GM19468 (cell line): ENCODE data around the gene TMEM207.
"Not testable (repeated sequence)": the region's sequence is repeated elsewhere in the genome, so short reads cannot be mapped to it uniquely, and the experiment has no call there.

Experiments
- ATAC-seq: cut with Tn5 transposase; IDR thresholded peaks from one replicate; pipeline ENCODE4 v1.9.1; 2021; ENCODE audit warnings: mild to moderate bottlenecking, moderate library complexity, moderate number of reproducible peaks; ENCODE audit not compliant: unreplicated experiment; ENCODE audit errors: extremely low read depth

Gene TMEM207

DNA sequence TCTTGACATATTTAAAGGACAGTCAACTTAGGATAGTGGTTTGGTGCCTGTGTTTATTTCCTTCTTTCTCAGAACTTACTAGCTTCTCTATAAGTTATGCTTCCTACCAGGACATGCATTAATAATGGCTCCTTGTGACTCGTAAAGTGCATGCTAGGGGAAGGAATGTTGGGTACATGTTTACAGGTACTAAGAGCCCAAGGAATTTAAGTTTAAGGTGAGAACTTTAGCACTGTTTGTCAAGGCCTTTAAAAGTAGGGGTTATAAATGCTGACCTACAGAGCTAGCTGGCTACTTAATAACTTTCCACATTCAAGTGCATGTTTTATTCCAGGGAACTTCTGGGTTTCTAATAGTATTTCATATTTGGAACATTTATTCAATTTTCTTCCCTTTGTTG lies at the start of gene TMEM207:
TMEM207 (minus strand) TSS at position 101 of the 400 bp plus-strand sequence; CDS start at position 9, 92 bp downstream.
- ATAC-seq, result no peak

DNA sequence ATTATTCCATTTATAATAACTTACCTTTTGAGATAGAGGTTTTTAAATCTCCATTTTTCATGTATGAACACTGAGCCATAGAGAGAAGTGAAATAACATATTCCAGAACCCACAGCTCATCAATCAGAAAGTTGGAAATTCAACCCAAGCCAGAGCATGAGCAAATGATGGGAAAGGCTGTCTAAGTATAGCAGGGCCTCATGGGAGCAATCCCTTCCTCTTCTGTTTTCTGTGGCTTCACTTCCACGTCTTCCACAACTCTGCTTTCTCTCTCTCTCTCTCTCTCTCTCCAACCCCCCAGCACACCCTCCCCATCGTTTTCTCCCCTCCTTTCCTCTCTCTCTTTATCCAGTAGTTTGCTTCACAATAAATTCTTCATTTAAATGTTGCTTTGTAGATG lies 49.4 kb upstream of the TMEM207 start:
- ATAC-seq, result no peak

DNA sequence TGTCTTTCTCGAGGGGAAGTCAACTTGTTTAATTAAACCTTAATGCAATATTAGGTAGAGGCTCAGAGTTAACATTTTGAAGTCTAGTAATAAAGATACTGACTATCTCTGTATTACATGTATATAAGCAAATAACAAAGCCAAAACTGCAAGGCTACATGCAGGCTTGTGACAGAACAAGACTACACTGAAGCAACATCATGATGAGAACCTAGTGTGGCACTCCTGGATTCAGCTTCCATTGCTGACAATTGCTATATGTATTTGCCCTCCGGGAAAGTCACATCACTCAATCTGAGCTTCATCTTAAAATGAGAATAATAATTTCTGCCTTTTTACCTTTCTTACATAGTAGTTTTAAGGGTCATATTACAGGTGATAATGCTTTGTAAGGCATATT lies 48.6 kb upstream of the TMEM207 start:
- ATAC-seq, result no peak

DNA sequence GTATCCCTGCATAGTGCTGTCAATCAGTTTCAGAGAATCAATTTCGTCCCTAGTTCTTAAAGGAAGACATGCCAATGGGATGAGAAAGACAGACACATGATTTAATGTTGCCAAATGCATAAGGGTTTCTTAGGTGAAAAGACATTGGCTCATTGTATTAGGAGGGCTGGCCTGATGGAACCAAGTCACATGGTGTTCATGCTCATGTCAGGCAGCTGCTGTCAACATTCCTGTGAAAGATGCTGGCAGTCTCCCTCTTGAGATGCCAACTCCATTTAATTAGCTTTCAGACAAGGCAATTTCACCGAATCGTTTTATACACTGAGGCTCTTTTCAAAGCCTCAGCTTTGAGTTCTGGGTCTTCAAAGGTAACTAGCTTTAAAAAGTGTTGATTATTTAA lies 48.1 kb upstream of the TMEM207 start:
- no peak for ATAC-seq

DNA sequence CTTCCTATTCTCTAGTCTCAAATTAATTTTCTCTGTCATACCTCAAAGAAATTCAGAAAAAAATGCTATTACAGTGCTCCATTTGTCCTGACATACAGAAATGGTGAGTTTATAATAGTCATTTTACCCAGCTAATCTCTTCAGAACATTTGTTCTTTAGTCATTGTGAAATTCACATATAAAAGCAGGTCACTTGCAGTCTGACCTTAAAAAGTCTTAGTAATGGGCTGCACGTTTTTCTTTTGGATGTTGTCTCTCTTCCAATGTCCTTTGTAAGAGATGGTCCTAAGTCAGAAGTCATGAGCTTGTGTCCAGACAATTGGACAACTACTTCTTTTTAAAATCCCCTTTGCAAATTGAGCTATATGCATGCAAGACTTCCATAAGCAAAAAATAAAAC lies 47.2 kb upstream of the TMEM207 start:
- no peak for ATAC-seq

DNA sequence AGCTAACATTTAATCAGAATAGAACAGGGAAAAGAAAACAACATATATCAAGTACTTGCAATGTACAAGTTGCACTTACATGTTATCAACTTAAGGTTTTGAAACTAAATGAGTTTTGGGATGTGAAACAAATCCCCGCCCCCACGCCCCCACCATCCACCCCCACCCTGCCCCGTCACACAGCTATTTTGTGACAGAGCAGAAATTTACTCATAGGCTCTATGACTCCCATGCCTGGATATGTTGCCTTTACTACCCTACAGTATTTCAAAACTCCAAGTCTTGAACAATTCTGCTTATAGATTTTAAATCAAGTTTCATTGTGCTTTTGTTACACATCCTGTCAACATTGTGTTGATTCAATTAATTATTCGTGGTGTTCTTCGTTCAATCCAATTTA lies 46.1 kb upstream of the TMEM207 start:
- no peak for ATAC-seq

DNA sequence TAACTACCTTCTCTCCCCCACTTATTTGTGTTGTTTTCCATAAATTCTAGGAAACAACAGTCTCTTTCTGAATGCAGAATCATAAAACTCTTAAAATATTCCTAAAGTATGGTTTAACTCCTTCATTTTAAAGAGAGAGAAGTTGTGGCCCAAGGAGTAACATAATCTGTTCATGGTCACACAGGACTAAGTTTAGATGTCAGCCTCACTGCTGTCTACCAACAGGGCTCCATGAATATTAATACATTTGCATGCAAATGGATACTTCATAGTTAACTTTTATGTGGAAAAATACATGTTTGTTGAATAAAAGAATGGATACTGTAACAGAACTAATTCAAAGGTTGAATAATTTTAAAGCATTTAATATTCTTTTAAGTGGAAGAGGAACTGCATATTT lies 45.7 kb upstream of the TMEM207 start:
- no peak for ATAC-seq

DNA sequence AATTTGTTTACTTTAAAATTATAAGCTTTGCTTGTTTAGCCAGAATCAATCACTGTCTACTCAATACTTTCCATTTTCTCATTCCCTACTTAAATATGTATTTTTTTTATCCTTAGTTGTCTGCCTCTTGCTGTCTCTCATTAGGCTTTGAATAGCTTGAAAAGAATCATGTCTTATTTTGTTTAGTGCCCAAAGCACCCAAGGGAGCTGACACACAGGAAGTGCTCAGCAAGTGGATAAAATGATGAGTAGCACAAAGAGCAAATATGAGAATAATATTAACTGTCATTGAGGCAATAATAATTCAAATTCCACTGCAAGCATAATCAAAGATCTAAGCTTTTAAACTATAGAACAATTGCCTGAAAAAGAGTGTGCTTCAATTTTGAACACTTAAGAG lies 45.2 kb upstream of the TMEM207 start:
- ATAC-seq, result no peak

DNA sequence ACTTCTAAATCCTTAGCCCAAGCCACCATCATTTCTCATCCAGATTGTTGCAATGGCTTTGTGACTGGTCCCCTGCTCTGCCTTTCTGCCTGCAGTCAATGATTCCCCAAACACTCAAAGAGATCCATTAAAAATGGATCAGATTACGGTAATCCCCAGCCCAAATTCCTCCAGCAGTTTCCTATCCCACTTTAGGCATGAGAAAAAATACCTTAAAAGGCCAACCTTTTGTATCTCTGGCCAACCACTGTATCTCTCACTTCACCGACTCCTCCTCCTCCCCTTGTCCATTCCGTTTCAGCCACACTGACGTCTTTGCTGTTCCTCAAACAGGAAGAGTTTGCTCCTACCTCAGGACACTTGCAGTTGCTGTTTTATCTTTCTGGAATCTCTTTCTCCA lies 43.3 kb upstream of the TMEM207 start:
- ATAC-seq, result no peak

DNA sequence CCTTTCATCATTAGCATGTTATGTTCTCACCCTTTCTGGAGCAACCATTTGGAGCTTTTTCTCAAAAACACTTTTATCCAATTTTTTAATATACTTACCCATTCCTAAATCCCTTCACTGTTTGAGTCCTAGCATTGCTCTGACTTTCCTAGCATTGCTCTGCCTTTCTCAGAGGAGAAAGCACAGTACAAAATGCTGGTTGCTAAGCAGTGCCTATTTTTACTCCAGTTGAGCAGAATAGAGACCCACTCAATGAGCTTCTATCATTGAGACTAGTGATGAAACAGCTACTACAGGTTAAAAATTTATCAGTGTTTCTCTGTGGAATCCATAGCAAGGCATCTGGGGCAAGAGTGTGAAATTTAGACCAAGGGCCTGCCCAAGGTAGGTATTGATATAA lies 42.4 kb upstream of the TMEM207 start:
- ATAC-seq, result no peak

DNA sequence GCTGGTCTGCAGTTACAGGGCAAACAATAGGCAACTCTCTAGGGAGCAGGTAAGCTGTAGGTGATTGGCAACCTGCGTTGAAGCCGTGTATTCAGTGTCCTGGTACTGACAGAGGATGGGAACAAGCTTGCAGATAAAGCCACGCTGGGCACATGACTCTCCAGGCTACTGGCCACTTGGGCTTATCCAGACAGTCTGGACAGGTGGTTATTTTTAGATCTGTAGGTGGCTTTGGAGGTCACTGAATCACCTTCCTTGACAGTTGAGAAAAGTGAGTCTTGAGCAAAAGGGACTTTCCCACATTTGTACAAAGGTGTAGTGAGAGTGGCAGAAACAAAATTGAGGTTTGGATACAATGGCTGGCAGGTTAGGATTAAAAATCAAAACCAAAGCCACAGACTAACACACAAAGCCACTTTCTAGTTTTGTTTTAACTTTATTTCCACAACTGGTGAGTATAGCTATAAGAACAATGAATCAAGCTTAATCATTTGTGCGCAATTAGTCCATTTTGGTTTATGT lies 41.9 kb upstream of the TMEM207 start:
- ATAC-seq, result no peak

DNA sequence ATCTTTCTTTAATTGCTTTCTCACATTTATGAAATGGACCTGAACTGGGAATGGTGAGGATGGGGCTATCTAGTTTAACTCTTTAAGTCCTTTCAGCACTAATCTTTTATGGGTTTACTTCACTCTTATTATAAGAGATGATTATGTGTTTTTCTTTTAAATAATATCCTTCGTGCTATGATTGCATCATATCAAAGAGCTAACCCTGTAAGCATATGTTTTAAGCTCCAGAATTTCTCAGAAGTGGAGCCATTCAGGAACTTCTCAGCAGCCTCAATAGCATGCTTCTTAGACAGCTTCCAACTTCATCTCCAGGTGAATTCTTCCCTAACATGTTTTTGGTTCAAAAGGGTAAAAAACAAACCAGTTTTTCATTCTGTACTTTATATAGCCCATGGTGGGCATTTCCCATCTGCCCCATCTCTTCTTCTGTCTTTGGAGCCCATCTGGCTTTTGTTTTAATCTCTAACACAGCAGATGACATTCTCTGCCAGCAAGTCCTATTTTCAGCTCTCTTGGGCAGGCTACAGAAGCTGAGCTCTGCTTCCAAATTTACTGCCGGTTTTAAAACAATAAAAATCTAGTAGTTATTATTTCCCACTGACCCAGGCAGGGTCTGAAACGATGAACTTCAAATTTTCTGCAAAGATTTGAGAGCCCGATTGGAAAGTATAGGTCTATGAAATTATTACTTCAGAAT lies 37.4 kb upstream of the TMEM207 start:
- ATAC-seq, result no peak

DNA sequence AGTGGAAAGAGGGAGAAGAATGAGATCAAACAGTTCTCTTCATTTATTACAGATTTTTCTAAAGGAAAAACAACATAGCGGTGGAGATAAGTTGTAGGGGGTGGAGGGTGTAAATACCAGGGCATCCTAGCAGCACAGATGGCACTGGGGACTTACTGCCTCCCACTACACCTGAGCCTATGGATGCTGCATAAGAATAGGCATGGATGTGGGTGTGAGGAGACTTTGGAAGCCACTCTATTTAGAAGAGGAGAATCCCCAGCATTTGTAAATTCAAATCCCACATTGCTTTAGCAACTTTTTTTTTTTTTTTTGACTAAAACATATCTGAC lies 36.8 kb upstream of the TMEM207 start:
- ATAC-seq, result no peak

DNA sequence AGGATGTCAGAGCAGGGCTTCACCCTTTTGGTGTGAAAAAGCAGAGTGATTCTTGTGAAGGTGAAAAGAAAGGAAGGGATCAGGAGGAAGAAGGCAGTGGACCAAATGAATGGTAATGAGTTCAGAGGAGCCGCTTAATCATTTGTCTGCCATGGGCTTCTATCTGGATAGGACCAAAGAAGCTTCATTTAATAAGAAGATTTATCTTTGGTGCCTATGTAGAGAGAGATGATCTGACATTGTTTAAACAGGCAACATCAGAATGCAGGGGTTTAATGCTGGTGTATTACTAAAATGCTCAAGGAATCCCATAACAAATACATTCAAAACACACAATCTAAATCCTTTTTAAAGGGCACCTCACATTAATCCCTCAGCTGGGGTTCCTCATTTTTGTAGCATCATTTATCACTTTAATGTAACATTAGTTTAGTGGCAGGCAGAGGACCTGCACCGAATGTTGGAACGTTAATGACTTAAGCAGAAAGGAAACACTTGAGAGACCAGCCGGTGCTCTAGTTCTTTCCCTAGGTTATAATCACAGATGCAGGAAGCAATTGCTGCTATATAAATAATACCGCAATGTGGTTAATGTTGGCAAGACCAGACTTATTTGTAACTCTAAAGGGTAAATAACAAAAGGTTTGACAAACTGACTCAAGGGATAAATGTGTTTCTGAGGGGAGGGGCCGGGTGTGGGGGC lies 36.3 kb upstream of the TMEM207 start:
- ATAC-seq, result no peak

DNA sequence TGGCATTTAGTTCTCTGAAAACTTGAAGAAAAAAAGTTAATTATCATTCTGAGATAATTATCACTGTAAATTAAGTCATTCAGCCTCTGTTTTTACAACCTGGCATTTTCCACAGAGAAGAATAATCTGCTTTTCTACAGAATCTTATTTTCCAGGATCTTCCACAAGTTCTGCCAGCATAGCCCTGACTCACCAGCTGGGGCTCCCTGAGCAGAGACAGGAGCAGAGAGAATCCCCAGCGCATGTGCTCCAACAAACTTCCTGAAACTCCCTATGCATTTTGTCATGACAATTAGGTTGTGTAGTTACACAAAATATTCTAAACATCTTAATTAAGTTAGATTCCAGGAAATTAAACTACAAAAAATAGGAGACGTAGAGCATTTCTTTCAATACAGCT lies 32.1 kb upstream of the TMEM207 start:
- ATAC-seq, result no peak

DNA sequence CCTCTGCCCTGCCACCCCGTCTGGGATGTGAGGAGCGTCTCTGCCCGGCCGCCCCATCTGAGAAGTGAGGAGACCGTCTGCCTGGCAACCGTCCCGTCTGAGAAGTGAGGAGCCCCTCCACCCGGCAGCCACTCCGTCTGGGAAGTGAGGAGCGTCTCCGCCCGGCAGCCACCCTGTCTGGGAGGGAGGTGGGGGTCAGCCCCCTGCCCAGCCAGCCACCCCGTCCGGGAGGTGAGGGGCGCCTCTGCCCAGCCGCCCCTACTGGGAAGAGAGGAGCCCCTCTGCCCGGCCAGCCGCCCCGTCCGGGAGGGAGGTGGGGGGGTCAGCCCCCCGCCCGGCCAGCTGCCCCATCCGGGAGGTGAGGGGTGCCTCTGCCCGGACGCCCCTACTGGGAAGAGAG lies 23.6 kb upstream of the TMEM207 start:
- ATAC-seq, result not testable (repeated sequence)

DNA sequence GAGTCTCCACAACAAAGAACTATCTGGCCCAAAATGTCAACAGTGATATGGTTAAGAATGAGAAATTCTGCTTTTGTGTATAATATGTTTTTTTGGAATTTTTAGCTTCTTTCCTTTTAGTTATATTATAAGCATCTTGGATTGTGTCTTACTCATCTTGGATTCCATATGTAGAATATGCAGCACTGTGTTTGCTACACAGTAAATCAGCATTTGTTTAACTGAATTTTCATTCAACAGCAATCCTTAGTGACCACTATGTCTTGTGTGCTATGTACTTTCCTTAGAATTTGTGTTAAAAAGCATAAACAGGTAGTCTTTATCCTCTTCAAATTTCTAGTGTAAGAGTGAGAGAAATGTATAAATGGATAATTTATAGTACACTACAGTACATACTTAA lies 18.2 kb upstream of the TMEM207 start:
- ATAC-seq, result no peak

DNA sequence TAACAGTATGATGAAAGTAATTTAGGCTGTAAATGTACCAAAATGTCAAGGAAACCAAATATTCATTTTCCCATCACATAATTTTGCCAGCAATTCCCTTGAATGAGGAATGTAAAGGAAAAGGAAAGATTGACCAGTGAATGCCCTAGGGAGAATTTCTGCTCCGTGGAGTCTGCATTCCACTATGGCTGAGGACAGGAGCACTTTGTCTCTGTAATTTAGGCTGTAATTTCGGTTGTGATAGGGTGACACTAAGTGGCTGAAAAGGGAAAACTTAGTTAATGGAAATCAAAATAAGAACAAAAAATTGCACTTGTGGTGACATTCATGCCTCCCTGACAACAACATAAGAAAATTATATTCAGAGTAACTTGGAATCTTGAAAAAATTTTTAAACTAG lies 8.3 kb upstream of the TMEM207 start:
- ATAC-seq, result no peak

DNA sequence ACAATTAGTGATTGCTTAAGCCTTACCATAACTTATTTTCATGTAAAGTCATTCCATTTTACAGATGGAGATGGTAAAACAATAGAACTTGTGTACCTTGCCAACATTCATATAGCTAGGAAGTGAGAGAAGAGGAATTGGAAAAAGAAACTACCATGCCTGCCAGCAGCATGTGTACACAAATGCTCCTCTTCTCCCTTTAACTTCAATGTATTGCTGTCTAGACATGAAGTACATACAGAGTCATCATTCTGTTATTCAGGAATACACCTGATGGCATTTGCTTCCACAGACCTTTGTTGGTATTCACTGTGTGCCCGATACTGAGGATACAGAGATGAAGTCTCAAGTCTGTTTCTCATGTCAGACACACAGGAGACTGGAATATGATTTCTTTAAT lies 7.1 kb upstream of the TMEM207 start:
- ATAC-seq, result no peak

DNA sequence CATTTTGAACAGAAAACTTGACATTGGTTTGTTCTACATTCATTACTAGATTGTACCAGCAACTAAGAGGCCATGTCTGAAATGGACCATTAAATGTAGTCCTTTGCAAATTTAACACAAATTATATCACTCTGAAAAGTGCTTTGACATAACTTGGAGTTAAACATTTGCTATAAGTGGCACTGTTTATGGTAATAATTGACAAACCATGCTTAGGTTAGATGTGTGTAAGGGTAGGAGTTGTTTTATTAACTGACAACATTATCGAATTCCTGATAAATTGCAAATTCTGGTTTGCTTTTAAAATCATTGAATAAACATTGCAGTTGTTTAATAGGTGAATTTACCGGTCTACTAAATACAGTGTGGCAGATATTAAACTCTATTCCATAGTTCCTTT lies 6.1 kb upstream of the TMEM207 start:
- ATAC-seq, result no peak

DNA sequence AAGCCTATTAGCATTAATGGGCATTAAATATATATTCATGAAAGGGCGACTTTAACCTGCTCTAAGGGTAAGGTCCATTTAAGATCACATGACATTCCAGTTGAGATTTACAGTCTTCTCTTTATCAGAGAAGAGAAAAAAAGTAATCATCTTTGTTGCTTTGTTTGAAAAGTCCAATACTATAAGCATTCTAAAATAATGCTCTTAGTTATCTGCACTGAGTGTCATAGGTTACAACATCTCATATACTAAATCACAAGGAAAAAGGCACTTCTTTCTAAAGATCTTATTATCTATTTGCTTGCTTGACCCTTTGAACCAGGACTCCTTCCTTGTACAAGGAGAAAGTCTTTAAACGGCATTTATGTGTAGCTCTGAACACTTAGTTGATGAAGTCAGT lies 1.4 kb downstream of the TMEM207 start:
- no peak for ATAC-seq
